HAP-1 (cell line): ENCODE results near the gene ITSN1.

Experiments used
- DNase-seq, 2 experiments: peaks; one replicate each; pipeline ENCODE4 v3.0.0-alpha.2; 2016 to 2020; ENCODE audit warnings: low spot score in 2 of 2
- H3K27me3 ChIP-seq: fragments of 250-450 bp; sonication (Bioruptor Pico); 2 replicates; pipeline ENCODE4 v1.5.1; 2020; ENCODE audit warnings: low read depth, mild to moderate bottlenecking, moderate library complexity
- H3K36me3 ChIP-seq: fragments of 250-450 bp; sonication (Bioruptor Pico); replicated peaks from 2 replicates; pipeline ENCODE4 v1.5.1; 2020; ENCODE audit warnings: mild to moderate bottlenecking
- H3K4me1 ChIP-seq: fragments of 250-450 bp; sonication (Bioruptor Pico); 2 replicates; pipeline ENCODE4 v1.5.1; 2020; ENCODE audit warnings: mild to moderate bottlenecking
- H3K4me3 ChIP-seq: fragments of 250-450 bp; sonication (Bioruptor Pico); 2 replicates; pipeline ENCODE4 v1.5.1; 2020; ENCODE audit warnings: mild to moderate bottlenecking, moderate library complexity
- H3K9me3 ChIP-seq: fragments of 250-450 bp; sonication (Bioruptor Pico); 2 replicates; pipeline ENCODE4 v1.5.1; 2020; ENCODE audit warnings: mild to moderate bottlenecking, moderate library complexity
- in situ Hi-C: fragments of 300-500 bp; cut with MboI; formaldehyde crosslinking; loops from 3 replicates; pipeline ENCODE4 v1.14.3; 2020; ENCODE audit warnings: low sequenced_read_pairs, inconsistent platforms, mixed read lengths

The ITSN1 gene

DNA sequence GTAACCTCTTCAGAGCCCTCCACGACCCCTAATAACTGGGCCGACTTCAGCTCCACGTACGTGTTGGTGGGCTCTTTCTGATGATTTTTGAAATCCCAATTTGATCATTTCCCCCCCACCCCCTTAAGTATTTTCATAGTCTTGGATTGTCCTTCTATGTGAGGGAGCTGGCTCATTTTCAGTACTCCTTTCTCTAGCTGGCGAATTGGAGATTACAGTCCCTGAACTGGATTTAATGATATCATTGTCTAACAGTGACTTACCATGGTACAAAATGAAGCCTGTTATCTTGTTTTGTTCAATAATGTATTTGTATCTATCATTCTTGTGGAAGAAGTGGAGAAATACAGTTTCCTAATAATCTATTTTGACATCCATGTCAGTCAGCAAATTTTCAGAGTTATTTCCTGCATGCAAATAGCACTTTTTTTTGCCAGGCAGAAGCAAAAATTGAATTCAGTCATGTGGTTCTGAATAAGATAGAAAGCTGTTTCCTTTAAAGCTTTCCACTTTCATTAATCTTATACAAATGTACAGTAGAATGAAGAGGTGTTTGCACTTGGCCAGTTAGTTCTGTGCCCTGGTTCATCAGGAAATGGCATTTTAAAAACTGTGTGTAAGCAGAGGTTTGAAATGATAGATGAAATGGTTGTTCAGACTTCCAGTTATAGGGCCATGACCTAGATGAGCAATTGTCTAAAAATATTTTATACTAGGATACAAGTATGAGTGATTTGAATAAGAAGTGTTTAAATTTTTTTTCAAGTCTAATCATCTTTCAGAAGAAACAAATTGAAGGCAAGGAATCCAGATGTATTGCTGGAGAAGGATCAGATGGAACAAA is 169.1 kb downstream of the ITSN1 start:
- Histone ChIP-seq H3K4me3 (no peak overlapping the region), H3K4me1 (peaks cover 5% of the 10 kb centered on the region; the same call in 1 of the 2 replicates), H3K9me3 (no peaks in the 10 kb centered on the region), H3K36me3 (peaks cover 3% of the 10 kb centered on the region), H3K27me3 (no peaks in the 10 kb centered on the region)
- no peak for DNase-seq
- in situ Hi-C loops = no loop called here

DNA sequence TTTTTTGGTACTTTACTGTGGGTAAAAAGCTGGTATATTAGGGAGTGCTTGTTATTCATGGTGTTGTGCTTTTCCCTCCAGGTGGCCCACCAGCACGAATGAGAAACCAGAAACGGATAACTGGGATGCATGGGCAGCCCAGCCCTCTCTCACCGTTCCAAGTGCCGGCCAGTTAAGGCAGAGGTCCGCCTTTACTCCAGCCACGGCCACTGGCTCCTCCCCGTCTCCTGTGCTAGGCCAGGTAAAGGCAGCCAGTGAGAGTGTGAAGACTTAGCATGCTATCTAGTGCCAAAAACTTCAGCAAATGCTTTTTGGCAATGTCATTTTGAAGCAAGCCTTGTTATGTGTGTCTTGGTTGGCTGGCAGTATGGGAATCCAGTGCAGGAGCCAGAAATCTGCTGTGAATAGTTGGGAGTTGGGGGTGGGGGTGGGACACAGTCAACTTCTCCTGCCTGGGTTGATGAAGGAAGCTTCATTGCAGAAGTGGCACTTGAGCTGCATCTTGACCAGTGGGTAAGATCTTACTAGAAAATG is 171.6 kb downstream of the ITSN1 start:
- peaks cover 27% of the 10 kb centered on the region for H3K4me1 ChIP-seq
- H3K36me3 ChIP-seq = peaks cover 3% of the 10 kb centered on the region
- no peak for DNase-seq
- H3K27me3 ChIP-seq = no peaks in the 10 kb centered on the region
- in situ Hi-C loops = no loop called here
- no peaks in the 10 kb centered on the region for H3K9me3 ChIP-seq
- no peak overlapping the region for H3K4me3 ChIP-seq

DNA sequence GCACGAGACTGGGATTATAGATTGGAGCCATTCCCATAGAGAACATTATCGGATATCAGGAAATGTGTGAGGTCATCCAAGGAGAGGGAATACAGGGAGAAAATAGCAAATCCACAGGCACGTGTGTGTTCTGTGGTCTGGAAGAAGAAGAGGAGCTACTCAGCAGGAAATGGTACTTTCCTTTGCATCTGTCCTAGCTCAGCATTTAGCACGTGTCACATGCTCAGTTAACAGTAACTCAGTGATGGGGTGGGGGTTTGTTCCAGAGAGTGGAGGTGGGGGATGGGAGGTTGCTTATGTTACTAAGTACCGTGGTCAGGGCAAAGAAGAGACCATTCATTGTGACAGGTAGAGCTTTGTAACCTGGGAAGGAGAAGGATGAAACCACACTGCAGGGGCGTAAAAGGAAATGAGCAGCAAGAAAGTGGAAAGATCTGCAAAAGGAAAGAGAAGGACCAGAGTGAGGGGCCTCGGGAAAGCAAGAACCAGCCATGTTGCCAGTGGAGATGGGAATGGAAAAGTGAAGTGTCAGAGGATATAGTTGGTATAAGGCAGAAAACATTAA is 172.9 kb downstream of the ITSN1 start:
- in situ Hi-C loops = no loop called here
- no peaks in the 10 kb centered on the region for H3K9me3 ChIP-seq
- H3K4me1 ChIP-seq = peaks cover 36% of the 10 kb centered on the region
- no peak overlapping the region for H3K4me3 ChIP-seq
- no peak for DNase-seq
- no peaks in the 10 kb centered on the region for H3K27me3 ChIP-seq
- H3K36me3 ChIP-seq = peaks cover 3% of the 10 kb centered on the region

DNA sequence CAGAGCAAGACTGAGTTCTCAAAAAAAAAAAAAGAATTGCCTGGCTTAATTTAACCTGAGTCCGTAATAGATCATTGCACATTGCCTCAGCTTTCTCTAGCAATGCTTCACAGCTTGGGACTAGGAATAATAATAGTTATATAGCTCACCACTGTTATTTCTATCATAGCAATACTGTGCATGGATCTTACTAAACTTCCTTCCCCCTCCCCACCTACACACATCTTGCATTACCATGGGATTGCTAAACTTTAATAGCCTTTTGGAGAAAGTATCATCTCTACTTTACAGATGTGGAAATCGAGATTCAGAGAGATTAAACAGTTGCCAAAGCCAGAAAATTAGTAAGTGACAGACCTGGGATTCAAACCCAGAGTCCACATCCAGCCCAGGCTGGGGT is 173.9 kb downstream of the ITSN1 start:
- peaks cover 3% of the 10 kb centered on the region for H3K36me3 ChIP-seq
- in situ Hi-C loops = no loop called here
- no peaks in the 10 kb centered on the region for H3K27me3 ChIP-seq
- H3K4me3 ChIP-seq = no peak overlapping the region
- H3K4me1 ChIP-seq = peaks cover 41% of the 10 kb centered on the region
- no peak for DNase-seq
- H3K9me3 ChIP-seq = no peaks in the 10 kb centered on the region

DNA sequence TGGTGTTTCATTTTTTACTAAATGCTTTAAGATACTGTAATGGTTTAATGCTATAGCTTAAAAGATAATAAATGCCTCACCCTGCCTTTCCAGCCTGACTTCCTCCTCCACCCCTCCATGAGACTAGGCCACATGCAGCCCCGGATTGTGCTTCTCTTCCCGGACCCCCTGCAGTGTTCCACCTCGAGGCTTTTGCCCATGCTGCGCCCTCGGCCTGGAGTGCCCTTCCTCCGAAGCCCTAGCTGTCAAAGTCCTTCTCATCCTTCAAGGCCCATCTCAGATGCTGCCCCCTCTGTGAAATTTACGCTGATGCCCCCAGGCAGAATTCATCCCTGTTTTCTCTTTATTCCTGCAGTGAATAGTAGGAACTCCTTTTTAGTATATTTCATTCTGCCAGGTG is 174.8 kb downstream of the ITSN1 start:
- Histone ChIP-seq H3K4me1 (peaks cover 51% of the 10 kb centered on the region), H3K9me3 (no peaks in the 10 kb centered on the region), H3K27me3 (no peaks in the 10 kb centered on the region), H3K36me3 (no peaks in the 10 kb centered on the region; the same call in none of the 2 replicates), H3K4me3 (no peak overlapping the region)
- in situ Hi-C loops = no loop called here
- DNase-seq = peak in 1 of 2 experiments; percentile 28

DNA sequence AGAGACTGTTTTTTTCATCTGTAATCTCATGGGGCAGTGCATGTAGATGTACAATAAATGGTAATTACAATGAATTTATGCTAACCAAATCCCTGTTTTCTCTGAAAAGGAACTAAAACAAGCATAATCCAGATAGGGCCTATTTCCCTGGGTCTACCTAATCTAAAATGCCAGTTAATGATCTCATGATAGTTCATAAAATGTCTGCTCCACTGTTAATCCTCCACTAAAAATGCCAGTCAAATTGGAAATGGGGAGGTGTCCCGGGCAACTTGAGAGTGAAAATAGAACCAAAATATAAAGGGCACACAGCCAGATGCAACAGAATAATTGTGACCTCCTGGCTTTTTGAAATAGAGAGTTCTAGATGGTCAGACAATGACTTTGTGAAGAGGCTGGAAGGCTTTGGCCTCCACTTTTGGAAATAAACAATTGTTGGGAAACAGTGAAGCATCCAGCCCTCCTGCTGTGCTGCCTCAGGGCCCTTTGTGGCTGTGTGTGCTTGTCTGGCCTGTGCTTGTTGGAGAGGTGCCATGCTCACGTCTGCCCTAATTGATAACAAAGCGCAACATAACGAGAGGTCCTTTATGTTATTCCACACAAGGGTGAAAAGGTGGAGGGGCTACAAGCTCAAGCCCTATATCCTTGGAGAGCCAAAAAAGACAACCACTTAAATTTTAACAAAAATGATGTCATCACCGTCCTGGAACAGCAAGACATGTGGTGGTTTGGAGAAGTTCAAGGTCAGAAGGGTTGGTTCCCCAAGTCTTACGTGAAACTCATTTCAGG is 175.6 kb downstream of the ITSN1 start:
- Histone ChIP-seq H3K4me1 (peaks cover 58% of the 10 kb centered on the region), H3K9me3 (no peaks in the 10 kb centered on the region), H3K27me3 (no peaks in the 10 kb centered on the region), H3K4me3 (no peak overlapping the region), H3K36me3 (no peaks in the 10 kb centered on the region; the same call in none of the 2 replicates)
- in situ Hi-C loops = no loop called here
- peak; percentile 53 to 81 for DNase-seq

DNA sequence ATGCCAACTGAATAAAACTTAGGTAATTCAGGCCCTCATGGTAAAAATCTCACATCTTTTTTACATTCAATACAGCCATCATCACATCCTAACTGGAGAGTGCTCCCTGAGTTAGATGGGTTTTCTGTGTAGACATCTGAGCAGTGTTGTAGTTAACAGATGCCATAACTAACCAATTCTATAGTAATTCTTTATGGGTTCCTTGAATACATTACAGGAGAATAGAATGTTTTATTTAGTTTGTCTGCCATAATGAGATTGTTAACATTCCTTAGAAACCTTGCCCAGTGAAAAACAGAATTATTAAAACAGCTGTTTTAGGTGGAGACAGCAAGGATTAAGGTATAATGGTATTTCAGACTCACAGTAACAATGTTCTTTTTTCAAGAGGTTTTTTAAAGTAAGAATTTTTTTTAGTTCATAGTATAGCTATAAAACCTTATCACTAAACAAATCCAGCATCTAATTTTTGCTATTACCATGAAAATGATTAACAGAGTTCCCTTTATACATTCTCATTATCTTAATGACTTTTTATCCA is 178.0 kb downstream of the ITSN1 start:
- in situ Hi-C loops = no loop called here

DNA sequence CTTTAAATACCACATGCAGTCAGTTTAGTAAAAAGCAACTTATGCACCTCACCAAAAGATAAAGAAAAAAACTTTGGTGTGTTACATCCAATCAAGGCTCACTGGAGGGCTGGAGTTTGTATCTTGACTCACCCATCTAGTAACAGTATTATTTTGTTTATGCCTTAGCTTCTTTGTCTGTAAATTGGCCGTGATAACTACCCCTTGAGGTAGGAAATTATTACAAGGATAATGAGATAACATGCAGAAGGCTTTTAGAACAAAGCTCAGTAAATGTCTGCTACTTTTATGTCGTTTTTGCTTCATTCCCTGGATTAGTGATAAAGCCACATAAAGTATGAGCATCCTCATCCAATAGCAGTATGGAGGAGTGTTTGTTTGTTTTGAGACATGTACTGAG is 178.5 kb downstream of the ITSN1 start:
- no peaks in the 10 kb centered on the region for H3K27me3 ChIP-seq
- H3K9me3 ChIP-seq = no peaks in the 10 kb centered on the region
- no peaks in the 10 kb centered on the region; the same call in 1 of the 2 replicates for H3K36me3 ChIP-seq
- peaks cover 60% of the 10 kb centered on the region for H3K4me1 ChIP-seq
- DNase-seq = no peak
- in situ Hi-C loops = no loop called here
- H3K4me3 ChIP-seq = no peak overlapping the region

More for the DNA sequence above, 178.0 kb downstream of the ITSN1 start:
- H3K4me3 ChIP-seq = no peak overlapping the region
- DNase-seq = peak; percentile 29 to 96
- no peaks in the 10 kb centered on the region for H3K9me3 ChIP-seq
- H3K27me3 ChIP-seq = no peaks in the 10 kb centered on the region
- peaks cover 60% of the 10 kb centered on the region for H3K4me1 ChIP-seq
- H3K36me3 ChIP-seq = no peaks in the 10 kb centered on the region; the same call in 1 of the 2 replicates

DNA sequence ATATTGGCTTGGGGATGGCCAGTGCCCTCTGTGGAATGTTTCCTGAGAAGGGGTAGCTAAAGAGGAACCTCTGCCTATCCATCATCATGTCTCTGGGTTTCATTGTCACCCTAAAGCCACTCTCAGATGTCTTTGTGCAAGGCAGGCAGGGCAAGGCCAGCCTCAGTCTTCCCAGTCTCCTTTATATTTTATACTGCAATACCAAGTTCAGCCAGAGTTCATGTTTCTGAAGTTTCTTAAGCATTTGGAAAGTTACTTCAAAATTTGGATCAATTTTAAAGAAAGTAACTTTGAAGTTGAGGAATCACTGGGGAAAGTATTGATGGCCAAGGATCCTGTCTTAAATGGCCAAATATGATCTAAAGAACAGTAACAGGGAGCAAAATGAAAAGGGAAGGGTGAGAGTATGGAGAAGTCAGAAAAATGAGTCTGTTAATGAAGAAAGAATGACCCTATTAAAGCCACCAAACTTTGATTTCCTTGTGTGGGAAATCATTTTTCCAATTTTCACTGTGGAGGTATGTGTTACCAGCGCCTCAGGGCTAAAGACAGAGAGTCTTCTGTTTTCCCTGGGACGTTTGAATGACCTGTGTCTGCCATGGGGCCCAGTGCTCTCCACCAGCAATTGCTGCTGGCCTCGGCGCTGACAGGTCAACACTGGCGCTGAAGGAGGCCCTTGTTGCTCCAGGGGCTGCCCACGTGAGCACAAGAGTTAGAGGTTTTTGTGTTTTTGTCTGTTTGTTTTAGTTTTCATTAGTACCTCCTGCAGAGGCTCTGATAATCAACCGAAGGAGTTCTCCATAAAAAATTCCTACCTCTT is 179.4 kb downstream of the ITSN1 start:
- DNase-seq = peak; percentile 27 to 55
- H3K4me1 ChIP-seq = peaks cover 60% of the 10 kb centered on the region
- no peaks in the 10 kb centered on the region for H3K27me3 ChIP-seq
- peaks cover 1% of the 10 kb centered on the region; the same call in 1 of the 2 replicates for H3K36me3 ChIP-seq
- no peak overlapping the region for H3K4me3 ChIP-seq
- in situ Hi-C loops = no loop called here
- no peaks in the 10 kb centered on the region for H3K9me3 ChIP-seq

DNA sequence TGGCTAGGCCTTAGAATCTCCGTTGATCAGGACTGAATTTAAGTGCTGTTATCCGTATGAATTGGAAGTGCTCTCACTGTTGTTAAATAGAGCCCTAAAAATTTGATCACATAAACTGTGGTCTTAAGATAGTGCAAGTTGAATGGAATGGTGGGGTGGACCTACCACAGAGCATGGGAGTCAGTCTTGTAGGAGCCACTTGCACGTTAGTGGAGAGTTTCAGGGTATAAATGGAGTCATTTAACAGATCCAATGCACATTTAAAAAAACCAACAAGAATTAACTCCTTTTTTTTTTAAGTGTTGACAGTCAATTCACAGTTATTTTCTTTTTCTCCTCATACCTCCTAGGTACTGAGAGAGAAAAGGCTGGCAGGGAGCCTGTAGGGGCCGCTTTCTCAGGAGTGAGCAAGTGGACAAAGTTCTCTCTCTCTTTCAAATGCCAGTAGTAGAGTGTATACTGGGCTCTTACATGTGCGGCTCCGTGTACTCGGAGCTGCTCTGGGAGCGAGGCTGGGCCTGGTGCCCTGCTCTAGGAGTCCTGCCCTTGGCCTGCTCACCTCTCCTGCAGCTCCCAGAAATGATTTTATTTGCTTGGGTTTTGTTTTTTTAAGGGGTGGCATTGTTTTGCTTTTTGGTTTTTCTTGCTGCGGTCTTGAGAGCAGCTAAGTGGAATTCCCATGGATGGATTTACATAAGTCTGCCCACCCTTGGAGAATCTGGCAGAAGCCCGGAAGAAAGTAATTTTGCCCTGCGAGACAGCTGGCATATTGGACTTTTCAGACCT is 182.0 kb downstream of the ITSN1 start:
- no peak for DNase-seq
- no peak overlapping the region for H3K4me3 ChIP-seq
- in situ Hi-C loops = no loop called here
- H3K27me3 ChIP-seq = no peaks in the 10 kb centered on the region
- peaks cover 15% of the 10 kb centered on the region for H3K36me3 ChIP-seq
- no peaks in the 10 kb centered on the region for H3K9me3 ChIP-seq
- H3K4me1 ChIP-seq = peaks cover 40% of the 10 kb centered on the region

DNA sequence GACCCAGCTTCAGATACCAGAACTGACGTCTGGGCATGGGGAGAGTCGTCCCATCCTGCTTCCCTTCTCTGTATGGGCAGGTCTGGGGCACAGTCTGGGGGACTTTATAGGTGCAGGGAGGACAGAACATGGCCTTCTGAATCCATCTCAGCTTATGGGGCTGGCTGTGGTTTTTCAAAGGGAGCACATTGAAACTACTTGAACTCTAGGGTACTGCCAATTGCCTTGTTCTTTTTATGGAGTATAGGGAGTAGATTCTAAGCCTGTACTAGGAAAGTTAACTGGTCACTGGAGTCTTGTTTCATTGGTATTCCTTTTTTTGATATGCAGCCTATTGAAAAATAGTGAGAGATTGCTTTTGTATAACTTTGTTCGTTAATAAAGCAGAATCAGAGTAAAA is 183.1 kb downstream of the ITSN1 start:
- H3K4me3 ChIP-seq = no peak overlapping the region
- peaks cover 23% of the 10 kb centered on the region for H3K36me3 ChIP-seq
- in situ Hi-C loops = no loop called here
- no peaks in the 10 kb centered on the region for H3K9me3 ChIP-seq
- H3K4me1 ChIP-seq = peaks cover 33% of the 10 kb centered on the region
- H3K27me3 ChIP-seq = no peaks in the 10 kb centered on the region
- no peak for DNase-seq

GRCh38 chr21:33825915-33826314 is 183.6 kb downstream of the ITSN1 start:
- Histone ChIP-seq H3K4me1 (peaks cover 28% of the 10 kb centered on the region), H3K36me3 (peaks cover 23% of the 10 kb centered on the region), H3K27me3 (no peaks in the 10 kb centered on the region), H3K4me3 (no peak overlapping the region), H3K9me3 (no peaks in the 10 kb centered on the region)
- DNase-seq = no peak
- in situ Hi-C loops = no loop called here
